Measurements from ENCODE around the gene KLHL29.

GRCh38 chr2:23384551-23385343, at the start of gene KLHL29:
- TF ChIP-seq TAF1 (IDR thresholded peaks at IDR 0.05; ENCODE audit: borderline replicate concordance, low read depth, low read length) (0 out of 2 replicates have a peak, but pooled peaks have one; percentile 58), POLR2A (IDR thresholded peaks at IDR 0.05; ENCODE audit: low read depth, low read length) (peak; percentile 91), SMC3 (IDR thresholded peaks at IDR 0.05; ENCODE audit: borderline replicate concordance, low read length) (no peak)
